ENCODE data around the gene LAPTM5. TPM values are rescaled to one million over a fixed set of nuclear protein-coding genes. Genes with fewer than 3 reads are reported as not detected.

LAPTM5 gene
- total and polyA plus RNA-seq, 3 donors from 2014 or later = 2.0 to 46.9 (median 16.3) TPM

- no peak for DNase-seq
- WGBS, 2 donors = 93 to 96% methylated on average over 4 of the region's 4 CpGs
- Histone ChIP-seq H3K27me3 (no peaks in the 10 kb centered on the region), H3K9me3 (no peaks in the 10 kb centered on the region), H3K4me1 (no peaks in the 10 kb centered on the region), H3K27ac (no peak overlapping the region), H3K4me3 (no peak overlapping the region), H3K36me3 (ENCODE audit: low read depth, missing control alignments) (no peaks in the 10 kb centered on the region)
- intact Hi-C loops (cut with DNase I; ENCODE audit: low total_unique reads) = no loop called here
- TF ChIP-seq POLR2A (IDR thresholded peaks at IDR 0.05) (no peak), CTCF (IDR thresholded peaks at IDR 0.05) (no peak)
Measured at GRCh38 chr1:30734106-30734505, 23.5 kb downstream of the LAPTM5 start.

GRCh38 chr1:30733493-30733892 is 24.1 kb downstream of the LAPTM5 start:
- Histone ChIP-seq H3K4me3 (no peak overlapping the region), H3K27ac (no peak overlapping the region), H3K27me3 (no peaks in the 10 kb centered on the region), H3K36me3 (ENCODE audit: low read depth, missing control alignments) (no peaks in the 10 kb centered on the region), H3K9me3 (no peaks in the 10 kb centered on the region), H3K4me1 (no peaks in the 10 kb centered on the region)
- TF ChIP-seq CTCF (IDR thresholded peaks at IDR 0.05) (no peak), POLR2A (IDR thresholded peaks at IDR 0.05) (no peak)
- WGBS, 2 donors = 90% methylated on average over 8 of the region's 8 CpGs
- intact Hi-C loops (cut with DNase I; ENCODE audit: low total_unique reads) = no loop called here
- DNase-seq = no peak

GRCh38 chr1:30732277-30732996 is 25.1 kb downstream of the LAPTM5 start:
- 71 to 87% methylated on average over 8 to 10 of the region's 10 CpGs for WGBS, 2 donors
- TF ChIP-seq POLR2A (IDR thresholded peaks at IDR 0.05) (no peak), CTCF (IDR thresholded peaks at IDR 0.05) (no peak)
- no peak for DNase-seq
- no peaks in the 10 kb centered on the region for H3K4me1 ChIP-seq
- H3K27me3 ChIP-seq = no peaks in the 10 kb centered on the region
- no peaks in the 10 kb centered on the region for H3K9me3 ChIP-seq
- H3K4me3 ChIP-seq = no peak overlapping the region
- intact Hi-C loops (cut with DNase I; ENCODE audit: low total_unique reads) = no loop called here
- no peaks in the 10 kb centered on the region for H3K36me3 ChIP-seq (ENCODE audit: low read depth, missing control alignments)
- H3K27ac ChIP-seq = no peak overlapping the region

GRCh38 chr1:30731806-30732276 is 25.7 kb downstream of the LAPTM5 start:
- H3K9me3 ChIP-seq = no peaks in the 10 kb centered on the region
- WGBS, 2 donors = 90 to 95% methylated on average over 8 of the region's 8 CpGs
- H3K27me3 ChIP-seq = no peaks in the 10 kb centered on the region
- DNase-seq = no peak
- H3K27ac ChIP-seq = no peak overlapping the region
- H3K4me1 ChIP-seq = no peaks in the 10 kb centered on the region
- intact Hi-C loops (cut with DNase I; ENCODE audit: low total_unique reads) = no loop called here
- no peak overlapping the region for H3K4me3 ChIP-seq
- TF ChIP-seq POLR2A (IDR thresholded peaks at IDR 0.05) (no peak), CTCF (IDR thresholded peaks at IDR 0.05) (no peak)
- no peaks in the 10 kb centered on the region for H3K36me3 ChIP-seq (ENCODE audit: low read depth, missing control alignments)
